ENCODE data around the gene TPPP2.

- no peak for TF ChIP-seq FOXK2 (conservative IDR thresholded peaks at IDR 0.05 in 1 of 2, IDR thresholded peaks at IDR 0.05 in 1 of 2; ENCODE audit: low read depth in 2 of 2)
- TF ChIP-seq SIX5 (IDR thresholded peaks at IDR 0.05; ENCODE audit: borderline replicate concordance in 1 of 2, insufficient read depth in 1 of 2, low read depth in 1 of 2, low read length in 2 of 2), result no peak
These were observed 38.7 kb downstream of the TPPP2 start for GRCh38 chr14:21068521-21069387.

All from K562 (cell line).